Ramos (cell line): ENCODE measurements around the gene MAN2B2.

Experiments
- in situ Hi-C: fragments of 300-500 bp; cut with MboI; formaldehyde crosslinking; loops from one replicate; pipeline ENCODE4 v1.14.3; 2022; ENCODE audit warnings: low sequenced_read_pairs; ENCODE audit not compliant: unreplicated experiment

Gene MAN2B2

DNA sequence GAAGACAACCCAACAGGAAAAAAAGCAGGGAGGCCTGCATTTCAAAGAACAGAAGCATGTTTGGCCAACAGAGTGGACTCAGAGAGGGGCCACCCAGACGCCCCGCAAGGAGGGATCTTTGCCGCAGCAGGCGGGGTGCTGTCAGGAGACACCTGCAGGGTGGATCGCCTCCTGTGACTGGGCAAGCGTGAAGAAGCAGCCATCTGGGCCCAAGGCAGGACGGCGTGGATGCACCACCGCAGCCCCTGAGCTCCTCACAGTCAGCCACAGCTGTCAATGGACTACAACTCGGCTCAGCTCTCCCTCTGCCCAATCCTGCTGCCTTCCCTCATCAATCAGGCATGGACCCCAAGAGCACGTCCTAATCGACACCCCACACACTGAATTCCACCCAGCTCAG lies 32.0 kb upstream of the MAN2B2 start:
- in situ Hi-C loops = no loop called here

DNA sequence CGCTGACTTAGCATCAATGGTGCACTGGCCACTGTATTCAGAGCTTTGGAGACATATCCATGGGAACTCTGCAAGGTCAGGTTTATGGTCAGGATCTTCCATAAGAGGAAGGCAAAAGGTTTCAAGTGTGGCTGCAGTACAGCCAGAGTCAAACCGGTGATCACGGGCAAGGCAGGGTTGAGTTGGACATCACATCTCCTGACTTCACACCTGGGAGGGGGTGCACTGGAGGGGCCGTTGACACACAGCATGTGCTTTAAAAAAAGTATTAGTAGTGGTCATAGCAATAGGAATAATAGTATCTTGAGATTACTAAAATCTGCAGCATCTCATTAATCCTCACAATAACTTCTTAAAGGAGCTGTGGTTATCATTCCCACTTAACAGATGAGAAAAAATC lies 28.9 kb upstream of the MAN2B2 start:
- in situ Hi-C loops = no loop called here

DNA sequence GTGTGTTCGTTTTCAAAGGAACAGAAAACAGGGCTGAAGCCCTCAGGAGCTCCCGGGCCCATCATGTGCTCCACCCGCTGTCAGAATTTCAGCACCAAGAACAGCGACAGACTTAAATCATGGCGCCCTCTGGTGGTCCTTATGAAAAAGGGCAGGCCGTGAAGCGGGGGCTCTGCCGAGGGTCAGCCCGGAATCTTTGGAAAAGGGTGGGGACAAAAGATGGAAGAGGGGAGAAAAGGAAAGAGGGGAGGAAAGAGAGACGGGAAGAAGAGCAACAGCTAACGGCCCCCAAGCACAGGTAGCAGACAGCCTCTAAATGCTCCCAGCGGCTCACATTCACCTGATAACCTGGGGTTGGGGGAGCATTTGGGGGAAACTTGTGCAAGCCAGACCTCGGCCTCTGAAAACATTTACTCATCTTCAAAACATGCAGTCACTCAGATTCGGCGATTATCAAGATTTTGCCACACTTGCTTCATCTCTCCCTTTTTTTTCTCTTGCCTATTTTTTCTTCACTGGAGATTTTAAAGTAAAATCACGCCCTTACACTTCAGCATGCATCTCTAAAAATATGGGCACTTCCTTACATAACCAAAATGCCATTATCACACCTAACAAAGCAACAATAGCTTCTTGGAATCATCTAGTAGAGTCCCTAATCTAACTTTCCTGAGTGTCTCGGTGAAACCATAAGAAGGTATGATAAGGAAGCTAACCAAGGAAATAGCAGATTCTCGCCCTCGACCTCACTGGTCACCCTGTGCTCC lies 28.1 kb upstream of the MAN2B2 start:
- in situ Hi-C loops = no loop called here

DNA sequence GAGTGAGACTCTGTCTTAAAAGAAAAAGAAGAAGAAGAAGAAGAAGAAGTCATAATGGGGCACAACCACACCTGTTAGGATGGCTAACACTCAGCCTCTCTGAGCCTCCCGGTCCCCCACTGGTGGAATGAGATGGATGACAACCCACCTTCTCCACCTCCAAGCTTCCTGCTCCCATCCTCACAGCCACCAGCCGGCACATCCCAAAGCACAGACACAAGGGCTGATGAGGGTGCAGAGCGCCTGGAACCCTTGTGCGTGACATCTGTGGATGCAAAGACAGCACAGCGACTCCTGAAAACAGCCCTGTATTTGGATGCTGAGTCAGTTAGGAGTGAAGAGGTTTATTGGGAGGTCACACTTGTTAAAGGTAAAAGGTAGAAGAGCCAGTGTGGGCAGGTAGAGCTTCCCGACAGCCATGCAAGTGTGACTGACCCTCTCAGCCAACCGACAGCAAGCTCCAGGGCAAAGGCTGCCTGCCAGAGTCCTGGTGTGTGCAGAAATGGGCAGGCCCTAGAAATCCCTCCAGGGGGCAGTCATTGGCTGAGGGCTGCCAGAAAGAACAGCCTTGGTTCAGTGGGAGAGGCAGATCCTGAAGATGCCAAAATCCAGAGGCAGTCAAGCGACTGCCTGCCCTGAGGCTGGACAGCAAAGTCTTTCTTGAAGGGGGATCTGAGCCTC lies 26.6 kb upstream of the MAN2B2 start:
- in situ Hi-C loops = no loop called here

DNA sequence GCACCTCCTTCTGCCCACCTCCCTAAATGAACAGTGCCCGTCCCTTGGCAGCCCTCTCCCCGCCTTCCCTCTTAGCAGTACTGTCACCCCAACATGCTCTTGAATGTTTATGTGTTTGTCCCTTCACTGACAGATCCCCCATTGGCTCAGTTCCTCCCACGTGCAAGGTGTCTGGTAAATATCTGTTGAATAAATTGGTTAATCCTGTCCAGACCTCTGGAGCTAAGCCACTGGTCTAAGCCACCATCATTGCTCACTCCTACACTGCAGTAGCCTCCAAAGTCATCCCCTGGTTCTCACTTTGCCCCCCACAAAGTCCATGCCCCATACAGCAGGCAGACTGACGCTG lies 26.1 kb upstream of the MAN2B2 start:
- in situ Hi-C loops = no loop called here

DNA sequence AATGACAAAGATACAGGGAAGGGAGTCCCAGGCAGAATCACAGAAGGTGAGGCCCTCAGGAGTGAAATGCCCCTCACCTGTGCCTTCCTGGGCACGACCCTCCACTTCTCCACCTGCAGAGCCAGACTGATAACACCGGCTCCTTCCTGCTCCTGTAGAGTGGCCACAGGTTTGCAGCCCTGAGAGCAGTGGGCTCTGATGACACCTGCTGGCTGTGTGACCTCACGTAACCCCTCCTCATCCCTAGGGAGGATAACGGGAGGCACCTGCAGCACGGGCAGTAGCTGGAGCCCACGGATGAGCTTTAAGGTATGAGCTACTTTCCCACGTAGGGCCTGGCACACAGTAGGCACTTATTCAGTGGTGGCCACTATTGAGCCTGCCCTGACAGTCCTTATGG lies 25.5 kb upstream of the MAN2B2 start:
- in situ Hi-C loops = no loop called here

DNA sequence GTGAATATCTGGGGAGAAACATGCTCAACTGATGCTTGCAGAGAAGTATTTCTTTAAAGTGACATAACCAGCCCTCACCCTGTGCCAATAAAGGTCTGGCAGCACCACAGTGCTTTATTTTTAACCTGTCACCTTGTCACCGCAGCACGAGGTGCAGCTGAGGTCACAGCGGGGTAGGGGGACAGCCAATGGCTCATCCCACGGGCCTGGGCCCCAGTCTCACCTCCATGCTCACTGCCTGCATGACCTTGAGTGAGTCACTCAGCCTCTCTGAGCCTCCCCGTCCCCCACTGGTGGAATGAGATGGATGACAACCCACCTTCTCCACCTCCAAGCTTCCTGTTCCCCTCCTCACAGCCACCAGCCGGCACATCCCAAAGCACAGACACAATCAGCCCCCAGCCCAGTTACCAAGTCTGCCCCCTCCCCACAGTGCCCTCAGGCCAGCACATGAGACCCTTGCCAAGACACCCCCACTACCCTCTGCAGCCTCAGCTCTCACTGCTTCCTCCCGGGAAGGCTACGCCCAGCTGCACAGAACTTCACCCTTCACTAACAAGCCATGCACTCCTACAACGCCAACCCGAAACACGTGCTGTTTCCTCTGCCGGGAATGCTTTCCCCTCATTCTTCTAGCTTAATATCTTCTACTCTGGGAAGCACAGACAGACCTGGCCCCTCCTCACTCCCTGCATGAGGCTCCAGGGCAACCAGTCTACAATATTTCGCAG lies 24.9 kb upstream of the MAN2B2 start:
- in situ Hi-C loops = no loop called here

DNA sequence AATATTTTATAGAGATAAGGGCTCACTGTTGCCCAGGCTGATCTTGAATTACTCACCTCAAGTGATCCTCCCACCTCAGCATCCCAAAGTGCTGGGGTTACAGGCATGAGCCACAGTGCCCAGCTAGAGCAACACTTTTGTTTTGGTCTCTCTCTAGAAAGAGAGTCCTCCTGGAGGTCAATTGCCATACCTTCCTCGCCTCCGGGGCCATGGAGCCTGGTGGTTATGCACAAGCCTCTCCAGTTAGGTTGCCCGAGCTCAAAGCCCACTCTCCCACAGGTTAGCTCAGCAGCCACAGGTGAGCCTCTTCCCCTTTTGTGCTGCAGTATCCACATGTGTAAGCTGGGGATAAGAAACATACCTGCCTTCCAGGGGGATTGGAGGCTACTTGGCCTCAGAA lies 24.2 kb upstream of the MAN2B2 start:
- in situ Hi-C loops = no loop called here

DNA sequence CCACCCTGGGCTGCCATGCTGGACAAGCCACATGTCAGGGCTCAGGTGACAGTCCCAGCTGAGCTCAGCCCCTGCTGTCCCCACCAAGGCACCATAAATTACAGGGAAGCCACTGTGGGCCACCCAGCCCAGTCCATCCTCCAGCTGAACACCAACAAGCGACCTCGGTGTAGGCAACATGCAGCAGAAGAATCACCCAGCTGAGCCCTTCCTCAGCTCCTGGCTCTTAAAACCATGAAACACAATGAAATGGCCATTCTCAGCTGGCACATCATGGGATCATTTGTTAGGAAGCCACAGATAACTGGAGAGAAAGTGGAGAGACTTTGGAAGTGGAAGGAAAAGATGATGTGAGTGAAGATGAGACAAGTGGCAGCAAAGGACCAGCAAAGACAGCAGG lies 23.3 kb upstream of the MAN2B2 start:
- in situ Hi-C loops = no loop called here

DNA sequence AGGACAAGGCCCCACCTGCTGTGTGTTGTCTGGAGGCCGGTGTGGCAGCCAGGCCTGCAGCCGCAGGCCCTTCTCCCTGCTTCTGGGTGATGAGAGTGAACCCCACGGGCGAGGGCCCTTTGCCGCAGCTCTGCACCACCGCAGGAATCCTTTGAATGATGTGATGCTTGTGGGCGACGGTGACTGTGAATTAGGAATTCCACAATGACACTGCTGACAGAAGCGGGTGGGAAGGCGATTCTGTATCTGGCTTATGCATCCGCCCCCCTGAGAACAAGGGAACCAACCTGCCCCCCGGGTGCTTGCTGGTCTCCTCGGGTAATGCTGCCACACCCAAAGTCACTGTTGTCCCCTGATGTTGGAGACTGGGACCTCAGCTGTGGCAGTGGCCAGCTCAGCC lies 19.5 kb upstream of the MAN2B2 start:
- in situ Hi-C loops = no loop called here

DNA sequence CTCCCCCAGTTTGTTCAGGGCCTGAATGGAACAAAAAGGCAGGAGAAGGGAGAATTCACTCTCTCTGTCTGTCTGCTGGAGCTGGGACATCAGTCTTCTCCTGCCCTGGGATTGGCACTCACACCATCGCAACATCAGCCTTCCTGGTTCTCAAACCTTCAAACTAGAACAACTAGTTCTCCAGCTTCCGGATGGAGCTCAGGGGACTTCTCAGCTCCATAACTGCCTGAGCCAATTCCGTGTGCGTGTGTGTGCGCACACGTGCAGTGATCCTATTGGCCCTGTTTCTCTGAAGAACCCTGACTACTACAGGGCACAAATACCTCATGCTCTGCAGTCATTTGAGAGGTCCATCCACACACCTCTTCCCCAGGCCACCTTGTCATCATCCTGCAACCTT lies 18.7 kb upstream of the MAN2B2 start:
- in situ Hi-C loops = no loop called here

DNA sequence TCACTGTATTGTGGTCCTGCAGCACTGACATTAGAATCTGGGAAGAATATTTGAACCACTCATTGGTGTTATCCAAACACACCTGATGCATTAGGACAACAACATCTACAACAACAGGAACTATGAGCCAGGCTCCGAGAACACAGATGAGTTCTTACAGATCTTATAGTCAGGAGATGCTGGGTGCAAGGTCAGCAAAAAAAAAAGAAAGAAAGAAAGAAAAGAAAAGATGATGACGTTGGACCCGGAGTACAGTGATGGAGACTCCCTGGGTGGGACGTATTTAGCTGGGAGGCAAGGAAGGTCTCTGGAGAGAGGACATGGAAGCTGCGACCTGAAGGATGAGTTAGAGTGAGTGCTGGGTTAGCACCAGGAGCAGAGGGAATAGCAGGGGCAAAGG lies 17.8 kb upstream of the MAN2B2 start:
- in situ Hi-C loops = no loop called here

DNA sequence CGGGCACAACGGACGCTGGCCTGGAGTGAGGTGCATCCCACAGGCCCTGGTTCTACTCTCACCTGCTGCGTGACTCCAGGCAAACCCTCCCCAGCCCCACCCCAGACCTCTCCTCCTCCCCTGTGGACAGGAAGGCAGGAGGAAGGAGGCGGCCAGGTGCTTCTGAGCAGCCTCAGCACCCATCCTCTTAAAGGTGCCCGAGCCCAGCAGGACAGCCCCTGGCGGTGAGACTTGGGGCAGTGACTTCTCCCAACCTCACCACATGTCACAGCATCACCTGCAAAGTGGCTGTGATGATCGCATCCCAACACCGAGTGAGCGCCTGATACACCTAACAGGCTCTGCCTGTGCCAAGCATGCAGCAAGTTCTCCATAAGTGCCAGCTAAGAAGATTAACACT lies 17.1 kb upstream of the MAN2B2 start:
- in situ Hi-C loops = no loop called here

DNA sequence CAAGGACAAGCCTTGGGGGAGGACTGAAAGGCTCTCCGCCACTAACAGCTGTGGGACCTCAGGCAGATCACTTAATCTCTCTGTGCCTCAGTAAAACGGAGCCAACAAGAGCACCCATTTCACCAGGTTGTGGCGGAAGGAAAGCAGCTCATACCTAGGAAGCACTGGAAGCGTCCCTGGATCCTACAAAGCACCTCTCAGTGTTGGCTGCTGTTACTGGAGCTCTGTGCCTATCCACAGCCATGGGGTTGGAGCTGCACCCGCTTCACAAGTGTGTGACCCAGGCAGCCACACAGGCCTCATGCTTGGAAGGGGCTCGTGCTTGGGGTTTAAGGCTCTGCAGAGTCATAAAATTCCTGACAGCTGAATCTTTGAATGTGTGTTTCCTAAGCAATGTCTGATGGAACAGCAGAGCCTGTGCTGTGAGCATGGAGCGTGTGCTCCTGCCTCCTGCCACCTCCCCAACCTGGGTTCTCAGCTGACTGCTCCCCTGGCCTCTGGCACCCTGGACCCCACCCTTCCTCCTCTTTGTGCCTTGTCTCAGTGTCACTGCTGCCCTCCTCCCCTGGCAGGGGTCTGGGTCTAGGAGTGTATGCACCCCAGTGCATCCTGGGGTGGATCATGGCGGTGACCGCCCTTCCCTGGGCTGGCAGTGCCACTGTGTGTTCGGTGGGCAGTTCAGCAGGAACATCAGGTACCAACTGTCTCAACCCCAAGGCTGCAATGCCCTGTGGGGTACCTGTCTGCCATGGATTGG lies 14.4 kb upstream of the MAN2B2 start:
- in situ Hi-C loops = no loop called here

DNA sequence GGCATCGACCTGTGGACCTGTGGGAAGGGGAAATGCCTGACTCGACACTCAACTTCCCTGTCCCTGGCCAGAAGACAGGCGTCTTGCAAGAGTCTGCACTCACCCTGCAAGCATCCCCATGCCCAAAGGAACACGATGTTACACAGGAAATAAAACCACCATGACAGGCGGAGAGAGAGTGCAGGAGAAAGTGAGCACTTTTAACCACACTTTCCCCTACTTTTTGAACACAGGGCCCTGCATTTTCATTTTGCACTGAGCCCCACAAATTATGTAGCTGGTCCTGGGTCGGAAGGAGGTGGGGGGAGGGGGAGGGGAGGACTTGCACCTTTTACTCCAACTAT lies 13.8 kb upstream of the MAN2B2 start:
- in situ Hi-C loops = no loop called here

DNA sequence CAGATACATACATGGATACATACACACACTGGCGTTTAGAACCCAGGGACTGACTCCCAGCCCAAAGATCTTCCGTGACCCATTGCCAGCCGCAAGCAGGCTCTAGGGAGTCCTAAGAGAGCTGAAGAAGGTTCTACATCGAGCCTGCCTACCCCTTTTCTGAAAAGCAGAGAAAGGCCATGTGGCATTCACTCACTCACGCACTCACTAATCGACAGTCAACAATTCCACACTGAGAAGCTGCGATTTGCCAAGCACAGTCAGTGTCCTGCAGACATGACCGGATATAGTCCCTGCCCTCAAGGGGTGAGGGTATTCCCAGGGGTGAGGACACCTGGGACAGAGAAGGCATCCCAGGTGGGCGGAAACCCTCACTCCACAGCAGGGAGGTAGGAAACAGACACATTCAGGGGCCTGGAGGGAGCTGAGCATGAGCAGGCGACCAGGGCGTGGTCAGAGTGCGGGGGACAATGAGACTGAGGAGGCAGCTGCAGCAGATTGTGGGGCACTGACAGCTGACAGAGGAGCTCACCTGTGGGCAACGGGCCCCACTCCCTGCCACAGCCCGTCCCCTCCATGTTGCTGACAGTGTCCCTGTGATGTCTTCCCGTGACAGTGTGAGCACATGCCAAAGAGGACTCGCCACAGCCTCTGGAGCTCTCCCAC lies 13.2 kb upstream of the MAN2B2 start:
- in situ Hi-C loops = no loop called here

DNA sequence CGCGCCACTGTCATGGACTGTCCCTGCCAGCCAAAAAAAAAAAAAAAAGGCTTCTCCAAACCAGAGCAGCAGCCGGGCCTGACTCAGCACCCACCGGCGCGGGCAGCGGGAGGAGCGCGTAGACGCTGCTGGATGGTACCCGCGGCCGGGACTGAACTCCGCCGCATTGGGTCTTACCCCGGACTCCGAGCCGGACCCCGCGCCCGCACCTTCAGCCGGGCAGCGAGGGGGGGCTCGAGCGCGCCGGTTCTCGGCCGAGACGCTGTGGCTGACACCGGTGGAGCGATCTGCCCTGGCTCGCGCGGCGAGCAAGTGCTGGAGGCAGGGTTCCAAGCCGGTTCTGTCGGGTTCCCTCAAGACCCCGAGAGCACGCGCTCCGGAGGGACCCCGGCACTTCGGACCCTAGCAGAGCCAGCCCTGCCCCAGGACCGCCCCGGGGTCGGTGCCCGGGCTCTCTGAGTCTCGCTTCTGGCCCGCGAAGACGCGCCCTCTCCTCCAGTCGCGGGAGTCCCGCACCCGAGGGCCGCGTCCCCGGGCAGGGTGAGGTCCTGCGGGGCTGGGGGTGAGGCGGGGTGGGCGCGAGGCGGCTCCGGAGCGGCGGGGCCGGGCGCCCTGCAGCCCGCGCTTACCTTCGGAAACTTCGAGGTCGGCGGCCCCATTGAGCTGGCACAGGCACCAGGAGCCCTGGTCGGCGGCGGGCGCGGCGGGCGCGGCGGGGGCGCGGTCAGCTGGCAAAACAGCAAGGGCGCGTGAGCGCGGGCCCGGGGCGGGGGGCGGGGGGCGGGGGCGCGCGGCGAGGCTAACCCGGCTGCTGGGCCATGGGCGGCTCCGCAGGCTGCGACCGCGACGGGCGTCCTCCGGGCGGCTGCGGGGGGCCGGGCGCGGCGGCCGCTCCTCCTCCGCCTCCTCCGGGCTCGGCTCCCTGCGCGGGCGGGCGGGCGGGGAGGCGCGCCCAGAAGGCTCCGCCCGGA lies 11.8 kb upstream of the MAN2B2 start:
- in situ Hi-C loops = no loop called here

DNA sequence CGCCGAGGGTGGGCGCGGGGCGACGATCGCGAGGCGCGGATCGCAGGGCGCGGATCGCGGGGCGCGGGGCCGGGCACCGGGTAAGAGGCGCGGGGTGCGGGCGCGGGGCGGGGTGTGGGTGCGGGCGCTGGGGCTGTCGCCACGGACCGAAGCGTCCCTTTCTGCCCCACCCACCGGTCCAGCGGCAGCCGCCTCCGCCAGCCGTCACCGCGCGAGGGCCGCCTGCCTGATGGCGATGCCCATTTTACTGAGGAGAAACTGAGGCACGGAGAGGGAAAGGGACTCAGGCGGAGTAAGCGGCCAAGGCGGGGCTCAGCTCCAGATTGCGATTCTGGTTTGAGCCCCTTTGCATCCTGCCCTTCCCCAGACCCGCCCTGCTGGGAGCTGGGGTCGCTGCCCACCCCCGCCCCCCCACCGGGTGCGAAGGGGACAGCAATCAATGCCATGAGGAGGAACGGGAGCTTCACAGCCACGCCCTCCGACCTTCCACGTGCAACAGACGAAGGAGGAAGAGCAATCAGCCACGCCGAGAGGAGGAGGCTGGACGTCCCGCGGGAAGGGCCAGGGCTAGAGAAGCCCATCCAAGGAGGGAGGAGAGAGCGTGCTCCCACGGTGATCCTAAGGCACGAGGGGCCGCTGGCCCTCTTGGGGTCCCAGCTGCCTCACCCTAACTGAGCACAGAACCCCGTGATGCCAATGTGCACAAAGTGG lies 10.9 kb upstream of the MAN2B2 start:
- in situ Hi-C loops = no loop called here
